NCI-H1694 (cell line): Measurements from ENCODE around the gene SLC35C1.

Experiments used
- DNase-seq: peaks from one replicate; lab custom pipeline; 2025; lab: John Stamatoyannopoulos, UW

SLC35C1 gene

DNA sequence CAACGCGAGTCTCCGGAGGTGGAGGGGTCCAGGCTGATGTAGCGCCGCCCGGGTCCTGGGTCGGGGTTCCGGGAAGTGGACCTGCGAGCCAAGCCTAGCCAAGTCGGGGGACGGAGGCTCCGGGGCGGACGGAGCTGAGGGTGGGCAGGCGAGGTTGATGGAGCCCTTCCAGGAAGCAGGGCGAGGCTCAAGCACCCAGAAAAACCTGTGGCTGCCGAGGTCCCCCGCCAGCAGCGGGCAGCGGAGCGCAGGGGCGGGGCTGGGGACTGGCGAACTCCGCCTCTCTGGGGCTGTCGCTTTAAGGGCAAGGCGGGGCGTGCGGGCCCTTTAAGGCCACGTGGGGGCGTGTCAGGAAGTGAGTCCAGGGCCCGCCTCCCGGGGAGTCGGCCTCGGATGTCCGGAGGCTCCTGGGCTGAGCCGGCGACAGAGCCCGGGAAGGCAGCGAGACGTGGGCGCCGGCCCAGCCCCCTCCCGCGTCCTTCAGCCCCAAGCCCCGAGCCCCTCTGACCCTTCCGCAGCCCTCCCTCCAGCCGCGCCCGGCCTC lies at the start of gene SLC35C1:
Gene SLC35C1 (plus strand): TSS at position 389 of the 544 bp plus-strand sequence. CDS start 653 bp downstream, outside the sequence.
- DNase-seq = peak; percentile 73

- DNase-seq = no peak
These were observed 49.6 kb upstream of the SLC35C1 start for GRCh38 chr11:45755281-45755859.

- DNase-seq = no peak
These were observed 48.5 kb upstream of the SLC35C1 start for GRCh38 chr11:45756384-45757010.

GRCh38 chr11:45757672-45758071 lies 47.3 kb upstream of the SLC35C1 start:
- DNase-seq = no peak

- no peak for DNase-seq
These were observed 43.3 kb upstream of the SLC35C1 start for GRCh38 chr11:45761659-45762058.

DNA sequence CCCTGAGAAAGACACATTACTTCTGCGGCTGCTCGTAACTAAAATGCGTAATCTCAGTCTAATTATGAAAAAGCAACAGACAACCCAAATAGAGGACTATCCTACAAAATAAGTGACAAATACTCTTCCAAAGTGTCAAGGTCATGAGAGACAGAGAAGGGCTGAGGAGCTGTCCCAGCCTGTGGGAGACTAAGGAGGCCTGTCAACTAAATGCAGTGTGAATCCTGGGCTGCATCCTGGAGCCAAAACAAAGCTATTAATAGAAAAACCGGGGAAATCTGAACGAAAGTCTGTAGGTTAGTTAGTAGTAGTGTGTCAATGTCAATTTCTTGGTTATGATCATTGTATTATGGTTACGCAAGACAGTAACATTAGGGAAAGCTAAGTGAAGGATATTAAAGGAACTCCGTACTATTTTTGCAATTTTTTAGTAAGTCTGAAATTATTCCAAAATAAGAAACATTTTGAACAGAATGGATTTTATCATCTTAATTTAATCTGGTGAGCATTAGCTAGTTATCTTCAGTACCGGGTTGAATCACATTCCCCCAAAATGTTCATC lies 39.8 kb upstream of the SLC35C1 start:
- no peak for DNase-seq

DNA sequence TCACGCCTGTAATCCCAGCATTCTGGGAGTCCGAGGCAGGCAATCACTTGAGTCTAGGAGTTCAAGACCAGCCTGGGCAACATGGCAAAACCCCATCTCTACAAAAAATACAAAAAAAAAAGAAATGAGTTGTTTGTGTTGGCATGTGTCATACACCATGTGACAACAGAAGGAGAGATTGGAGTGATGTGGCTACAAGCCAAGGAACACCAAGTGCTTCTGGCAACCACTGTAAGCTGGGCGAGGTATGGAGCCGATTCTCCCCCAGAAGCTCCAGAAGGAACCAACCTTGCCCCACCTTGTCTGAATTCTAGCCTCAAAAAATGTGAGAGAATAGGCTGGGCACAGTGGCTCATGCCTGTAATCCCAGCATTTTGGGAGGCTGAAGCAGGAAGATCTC lies 39.1 kb upstream of the SLC35C1 start:
- no peak for DNase-seq

DNA sequence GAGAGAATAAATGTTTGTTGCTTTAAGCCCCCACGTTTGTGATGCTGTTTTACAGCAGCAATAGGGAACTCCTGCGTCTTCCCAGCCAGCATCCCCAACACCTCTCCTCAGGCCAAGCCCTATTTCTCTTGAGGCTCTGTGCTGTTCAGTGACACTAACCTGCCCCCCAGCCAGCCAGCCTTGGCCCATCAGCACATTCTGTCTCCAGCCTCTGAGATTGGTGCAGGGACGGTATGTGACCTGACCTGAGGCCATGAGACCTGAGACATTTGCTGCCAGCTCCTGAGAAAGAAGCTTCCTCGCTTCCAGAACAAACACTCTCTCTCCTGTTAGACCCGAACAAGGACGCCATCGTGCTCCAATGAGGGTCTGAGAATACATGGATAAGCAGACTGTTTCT lies 38.5 kb upstream of the SLC35C1 start:
- DNase-seq = no peak

DNA sequence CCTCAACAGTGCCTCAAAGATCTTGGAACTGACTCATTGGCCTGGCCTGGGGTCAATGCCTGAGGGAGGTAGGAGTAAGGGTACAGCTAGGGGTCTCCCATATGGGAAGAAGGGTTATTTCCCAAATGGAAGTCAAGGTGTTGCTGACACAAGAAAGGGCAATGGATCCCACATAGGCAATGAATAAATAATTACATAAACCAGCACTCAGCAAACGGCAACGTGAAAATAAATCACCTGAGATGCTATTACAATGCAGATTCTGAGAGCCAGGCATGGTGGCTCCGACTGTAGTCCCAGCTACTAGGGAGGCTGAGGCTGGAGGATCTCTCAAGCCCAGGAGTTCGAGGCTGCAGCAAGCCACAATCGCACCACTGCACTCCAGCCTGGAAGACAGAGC lies 36.5 kb upstream of the SLC35C1 start:
- DNase-seq = no peak

GRCh38 chr11:45769960-45770359 lies 35.0 kb upstream of the SLC35C1 start:
- DNase-seq = no peak

DNA sequence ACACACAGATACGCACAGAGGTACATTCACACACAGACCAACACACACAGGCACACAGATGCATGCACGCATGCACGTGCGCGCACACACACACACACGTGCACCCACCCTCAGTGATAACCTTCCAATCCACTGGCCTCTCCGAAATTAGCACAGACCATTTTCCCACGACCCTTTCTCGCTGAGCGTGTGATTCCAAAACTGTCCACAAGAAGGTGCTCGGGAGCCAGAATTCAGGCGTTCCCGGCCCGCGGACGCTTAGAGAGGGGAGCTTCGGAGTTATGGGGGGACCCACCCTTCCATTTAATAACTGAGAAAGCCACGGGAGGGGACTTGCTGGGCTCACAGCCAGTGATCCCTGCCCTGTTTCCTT lies 33.8 kb upstream of the SLC35C1 start:
- peak; percentile 28 for DNase-seq

- DNase-seq = peak; percentile 45
These were observed 33.1 kb upstream of the SLC35C1 start for GRCh38 chr11:45771566-45772448.

DNA sequence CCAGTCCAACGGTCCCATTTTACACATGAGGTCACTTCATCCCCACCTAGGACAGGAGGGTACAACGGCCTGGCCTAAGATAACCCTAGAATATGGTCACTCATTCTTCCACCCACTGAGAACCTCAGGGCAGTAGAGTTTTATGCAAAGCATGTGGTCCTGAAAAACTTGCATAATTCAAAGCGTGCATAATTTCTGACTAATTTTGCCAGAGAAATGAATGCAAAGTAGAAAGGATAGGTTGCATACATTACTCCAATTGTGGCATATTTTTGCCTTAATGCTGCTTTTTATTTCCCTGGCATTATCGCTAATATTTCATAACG lies 32.5 kb upstream of the SLC35C1 start:
- no peak for DNase-seq

DNA sequence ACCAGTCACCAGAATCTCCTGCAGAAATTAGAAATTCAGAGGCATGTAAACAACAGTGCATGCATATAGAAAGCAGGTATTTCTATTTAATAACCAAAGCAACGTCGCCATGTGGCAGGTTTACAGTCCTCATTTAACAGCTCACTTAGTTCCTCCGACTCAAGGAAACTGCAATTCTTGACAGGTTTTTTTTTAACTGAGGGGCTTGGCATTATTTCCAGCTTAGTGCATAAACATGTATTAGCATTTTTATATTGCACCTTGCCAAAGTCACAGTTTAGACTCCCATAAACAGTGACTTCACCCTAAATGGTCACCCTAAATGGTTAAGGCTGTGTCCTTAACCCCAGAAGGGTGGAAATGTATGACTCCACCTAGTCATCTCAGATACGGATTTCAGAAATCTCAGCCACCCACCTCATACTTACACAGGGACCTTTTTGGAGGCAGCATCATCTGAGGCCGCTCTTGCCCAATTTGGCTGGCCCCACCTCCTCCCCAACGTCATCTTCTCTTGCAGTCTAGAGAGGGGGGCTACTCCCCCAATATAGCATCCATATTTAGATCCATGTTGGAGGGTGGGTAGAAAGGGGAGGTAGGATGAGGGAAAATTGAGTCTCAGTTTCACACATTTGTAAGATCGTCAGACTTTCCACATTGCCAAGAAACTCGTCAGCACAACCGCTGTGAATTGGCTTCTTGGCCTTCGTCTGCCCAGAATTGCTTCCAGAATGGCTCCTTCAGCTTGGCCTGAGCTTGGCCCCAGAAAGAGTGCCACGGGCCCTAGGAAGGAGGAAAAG lies 31.8 kb upstream of the SLC35C1 start:
- DNase-seq = no peak

- DNase-seq = no peak
These were observed 30.9 kb upstream of the SLC35C1 start for GRCh38 chr11:45773786-45774655.

- no peak for DNase-seq
These were observed 30.2 kb upstream of the SLC35C1 start for GRCh38 chr11:45774786-45775185.

- DNase-seq = no peak
These were observed 27.6 kb upstream of the SLC35C1 start for GRCh38 chr11:45777127-45777969.

- no peak for DNase-seq
These were observed 26.6 kb upstream of the SLC35C1 start for GRCh38 chr11:45778341-45778740.

DNA sequence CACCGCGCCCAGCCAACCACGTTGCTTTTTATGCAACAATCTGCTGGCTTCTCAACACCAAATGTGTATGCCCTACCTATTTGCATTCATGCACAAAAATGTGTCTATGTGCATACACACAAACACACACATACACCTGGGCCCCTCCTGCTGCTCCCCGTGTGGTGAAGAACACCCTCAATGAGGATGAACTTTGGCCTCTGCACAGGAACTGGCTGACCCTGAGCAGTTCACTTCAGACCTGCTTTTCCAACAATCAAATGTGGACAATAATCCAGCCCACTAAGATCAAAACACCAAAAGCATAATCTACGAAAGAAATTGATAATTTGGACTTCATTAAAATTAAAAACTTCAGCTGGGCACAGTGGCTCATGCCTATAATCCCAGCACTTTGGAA lies 25.3 kb upstream of the SLC35C1 start:
- no peak for DNase-seq

GRCh38 chr11:45786272-45786671 lies 18.7 kb upstream of the SLC35C1 start:
- no peak for DNase-seq
